ENCODE results near the gene UBE2E3. TPM values are rescaled to one million over a fixed set of nuclear protein-coding genes. Genes with fewer than 3 reads are reported as not detected.

UBE2E3 gene
- total and polyA plus RNA-seq, 9 donors = 105 to 161 (median 134) TPM

DNA sequence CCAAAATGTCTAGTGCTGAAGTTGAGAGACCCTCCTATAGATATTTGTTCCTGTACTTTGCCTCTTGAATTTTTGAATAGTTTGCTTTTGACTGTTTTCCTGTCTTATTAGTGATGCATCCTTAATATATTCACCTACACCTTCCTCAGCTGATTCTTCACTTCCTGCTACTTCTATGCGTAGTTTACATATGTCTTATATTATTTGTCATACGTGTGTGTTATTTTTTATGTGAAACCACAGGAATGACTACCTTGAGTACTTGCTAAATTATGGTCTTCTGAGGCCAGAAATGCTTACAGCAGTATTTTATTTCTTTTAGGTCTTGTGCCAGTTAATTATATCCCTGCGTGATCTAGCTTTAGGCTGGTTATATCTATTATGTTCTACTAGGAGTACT is 9.9 kb downstream of the UBE2E3 start:
- WGBS (ENCODE audit: insufficient coverage) = no CpG with 5 or more reads among the region's 3 CpGs
- Histone ChIP-seq H3K36me3 (ENCODE audit: control insufficient read depth, insufficient read depth, low read length) (peaks cover 2% of the 10 kb centered on the region), H3K4me3 (ENCODE audit: low read length) (no peak overlapping the region), H3K9me3 (replicated peaks; ENCODE audit: control insufficient read depth, low read depth, low read length) (no peaks in the 10 kb centered on the region), H3K27me3 (ENCODE audit: control insufficient read depth, insufficient read depth, low read length) (no peaks in the 10 kb centered on the region), H3K27ac (ENCODE audit: low read length) (no peak overlapping the region), H3K4me1 (ENCODE audit: control insufficient read depth, insufficient read depth, low read length) (no peaks in the 10 kb centered on the region)
- DNase-seq = no peak

GRCh38 chr2:180990794-180991193 is 10.4 kb downstream of the UBE2E3 start:
- Histone ChIP-seq H3K27ac (ENCODE audit: low read length) (no peak overlapping the region), H3K36me3 (ENCODE audit: control insufficient read depth, insufficient read depth, low read length) (peaks cover 2% of the 10 kb centered on the region), H3K4me3 (ENCODE audit: low read length) (no peak overlapping the region), H3K27me3 (ENCODE audit: control insufficient read depth, insufficient read depth, low read length) (no peaks in the 10 kb centered on the region), H3K9me3 (replicated peaks; ENCODE audit: control insufficient read depth, low read depth, low read length) (no peaks in the 10 kb centered on the region), H3K4me1 (ENCODE audit: control insufficient read depth, insufficient read depth, low read length) (no peaks in the 10 kb centered on the region)
- DNase-seq = no peak
- no CpG with 5 or more reads among the region's 1 CpG for WGBS (ENCODE audit: insufficient coverage)

DNA sequence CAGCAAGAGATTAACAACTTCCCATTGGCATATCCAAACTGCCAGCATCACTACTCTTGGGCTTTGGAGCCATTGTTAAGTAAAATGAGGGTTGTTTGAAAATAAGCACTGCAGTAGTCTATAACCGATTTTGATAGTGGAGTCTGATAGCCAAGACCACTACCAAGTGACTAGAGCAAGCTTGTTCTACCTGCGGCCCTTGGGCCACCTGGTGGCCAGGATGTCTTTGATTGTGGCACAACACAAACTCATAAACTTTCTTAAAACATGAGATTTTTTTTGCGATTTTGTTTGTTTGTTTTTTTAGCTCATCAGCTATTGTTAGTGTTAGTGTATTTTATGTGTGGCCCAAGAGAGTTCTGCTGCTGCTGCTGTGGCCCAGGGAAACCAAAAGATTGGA is 11.0 kb downstream of the UBE2E3 start:
- no peak overlapping the region for H3K4me3 ChIP-seq (ENCODE audit: low read length)
- WGBS (ENCODE audit: insufficient coverage) = no CpG with 5 or more reads among the region's 3 CpGs
- H3K9me3 ChIP-seq (replicated peaks; ENCODE audit: control insufficient read depth, low read depth, low read length) = no peaks in the 10 kb centered on the region
- DNase-seq = no peak
- no peak overlapping the region for H3K27ac ChIP-seq (ENCODE audit: low read length)
- H3K27me3 ChIP-seq (ENCODE audit: control insufficient read depth, insufficient read depth, low read length) = no peaks in the 10 kb centered on the region
- H3K36me3 ChIP-seq (ENCODE audit: control insufficient read depth, insufficient read depth, low read length) = peaks cover 2% of the 10 kb centered on the region
- no peaks in the 10 kb centered on the region for H3K4me1 ChIP-seq (ENCODE audit: control insufficient read depth, insufficient read depth, low read length)

- Histone ChIP-seq H3K9me3 (replicated peaks; ENCODE audit: control insufficient read depth, low read depth, low read length) (no peaks in the 10 kb centered on the region), H3K27me3 (ENCODE audit: control insufficient read depth, insufficient read depth, low read length) (no peaks in the 10 kb centered on the region), H3K27ac (ENCODE audit: low read length) (no peak overlapping the region), H3K36me3 (ENCODE audit: control insufficient read depth, insufficient read depth, low read length) (peaks cover 2% of the 10 kb centered on the region), H3K4me1 (ENCODE audit: control insufficient read depth, insufficient read depth, low read length) (no peaks in the 10 kb centered on the region), H3K4me3 (ENCODE audit: low read length) (no peak overlapping the region)
- WGBS (ENCODE audit: insufficient coverage) = 79% methylated on average over 2 of the region's 4 CpGs
- DNase-seq = no peak
These were observed 11.4 kb downstream of the UBE2E3 start for GRCh38 chr2:180991820-180992219.

DNA sequence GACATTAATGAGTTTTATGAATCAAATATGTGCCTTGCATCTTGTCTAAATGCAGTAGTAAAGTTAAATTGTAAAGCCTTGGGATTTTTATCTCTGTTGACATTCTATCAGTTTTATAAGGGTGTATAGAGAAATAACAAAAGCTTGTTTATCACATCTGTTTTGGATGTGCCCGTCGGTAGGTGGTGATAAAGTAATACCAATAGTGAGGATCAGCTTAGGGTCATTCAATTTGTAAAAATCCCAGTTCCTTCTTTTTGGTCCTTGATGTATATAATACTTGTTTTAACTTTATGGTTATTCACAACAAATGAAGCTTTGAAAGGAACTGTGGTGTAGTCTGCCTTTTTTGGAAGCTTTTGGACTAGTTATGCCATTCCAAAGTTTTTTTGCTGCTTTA is 12.6 kb downstream of the UBE2E3 start:
- DNase-seq = no peak
- Histone ChIP-seq H3K27ac (ENCODE audit: low read length) (no peak overlapping the region), H3K9me3 (replicated peaks; ENCODE audit: control insufficient read depth, low read depth, low read length) (no peaks in the 10 kb centered on the region), H3K4me1 (ENCODE audit: control insufficient read depth, insufficient read depth, low read length) (no peaks in the 10 kb centered on the region), H3K36me3 (ENCODE audit: control insufficient read depth, insufficient read depth, low read length) (peaks cover 2% of the 10 kb centered on the region), H3K27me3 (ENCODE audit: control insufficient read depth, insufficient read depth, low read length) (no peaks in the 10 kb centered on the region), H3K4me3 (ENCODE audit: low read length) (no peak overlapping the region)
- WGBS (ENCODE audit: insufficient coverage) = no CpG with 5 or more reads among the region's 2 CpGs

DNA sequence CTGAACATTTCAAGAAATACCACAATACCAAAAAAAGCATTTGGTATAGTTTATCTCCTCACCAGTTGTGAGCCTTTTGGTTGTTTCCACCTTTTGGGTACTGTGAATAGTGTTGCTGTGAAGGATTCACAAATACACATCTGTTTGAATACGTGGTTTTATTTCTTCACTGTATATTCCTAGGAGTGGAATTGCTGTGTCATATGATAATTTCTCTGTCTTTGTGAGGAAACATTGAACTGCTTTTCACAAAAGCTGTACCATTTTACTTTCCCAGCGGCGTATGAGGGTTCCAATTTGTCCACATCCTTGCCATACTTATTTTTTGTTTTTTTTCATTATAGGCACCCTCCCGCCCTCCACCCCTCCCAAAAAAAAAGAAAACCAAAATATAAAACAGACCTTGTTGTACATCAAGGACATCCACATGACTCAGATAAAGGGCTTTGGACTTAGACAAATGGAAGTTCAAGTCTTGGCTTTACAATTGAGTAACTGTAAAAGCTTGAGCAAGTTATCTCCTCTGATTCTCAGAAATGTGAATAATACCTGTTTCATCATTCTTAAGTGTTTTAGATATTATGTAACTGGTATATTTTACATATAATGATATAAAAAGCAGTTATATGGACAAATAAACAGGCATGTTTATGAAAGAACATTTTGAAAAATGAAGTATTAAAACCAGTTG is 19.0 kb downstream of the UBE2E3 start:
- Histone ChIP-seq H3K27me3 (ENCODE audit: control insufficient read depth, insufficient read depth, low read length) (no peaks in the 10 kb centered on the region), H3K9me3 (replicated peaks; ENCODE audit: control insufficient read depth, low read depth, low read length) (no peaks in the 10 kb centered on the region), H3K4me3 (ENCODE audit: low read length) (no peak overlapping the region), H3K27ac (ENCODE audit: low read length) (no peak overlapping the region), H3K36me3 (ENCODE audit: control insufficient read depth, insufficient read depth, low read length) (no peaks in the 10 kb centered on the region), H3K4me1 (ENCODE audit: control insufficient read depth, insufficient read depth, low read length) (no peaks in the 10 kb centered on the region)
- no peak for DNase-seq
- no CpG with 5 or more reads among the region's 4 CpGs for WGBS (ENCODE audit: insufficient coverage)

DNA sequence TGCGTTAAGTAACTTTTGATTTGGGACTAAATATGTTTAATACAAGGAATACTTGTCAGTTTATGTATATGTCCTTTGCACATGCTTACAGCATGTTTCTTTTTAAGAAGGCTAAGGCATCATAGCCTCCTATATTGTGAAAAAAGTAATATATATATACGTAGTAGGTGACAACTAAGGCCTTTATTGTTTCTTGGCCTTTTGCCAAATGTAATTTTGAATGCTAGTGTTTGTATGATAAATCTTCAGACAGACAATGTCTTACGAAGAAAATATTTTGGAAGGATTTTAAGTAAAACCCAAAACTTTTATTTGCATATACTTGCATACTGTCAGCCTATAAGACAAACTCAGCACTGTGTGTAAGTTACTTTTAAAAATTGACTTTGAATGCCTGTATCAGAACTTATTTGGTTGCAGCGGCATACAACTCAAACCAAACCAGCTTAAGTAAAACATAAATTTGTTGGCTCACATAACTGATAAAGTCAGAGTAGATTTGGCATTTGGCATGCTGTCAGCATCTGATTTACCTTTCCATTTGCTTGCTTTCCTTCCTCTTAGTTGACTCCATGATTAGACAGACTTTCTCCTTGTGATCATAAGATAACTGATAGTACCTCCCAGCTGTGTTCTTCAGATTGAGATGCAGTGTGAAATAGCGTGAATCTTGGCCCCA is 24.4 kb downstream of the UBE2E3 start:
- WGBS (ENCODE audit: insufficient coverage) = no CpG with 5 or more reads among the region's 5 CpGs
- H3K4me3 ChIP-seq (ENCODE audit: low read length) = no peak overlapping the region
- no peaks in the 10 kb centered on the region for H3K36me3 ChIP-seq (ENCODE audit: control insufficient read depth, insufficient read depth, low read length)
- H3K27ac ChIP-seq (ENCODE audit: low read length) = no peak overlapping the region
- H3K27me3 ChIP-seq (ENCODE audit: control insufficient read depth, insufficient read depth, low read length) = no peaks in the 10 kb centered on the region
- no peaks in the 10 kb centered on the region for H3K9me3 ChIP-seq (replicated peaks; ENCODE audit: control insufficient read depth, low read depth, low read length)
- H3K4me1 ChIP-seq (ENCODE audit: control insufficient read depth, insufficient read depth, low read length) = no peaks in the 10 kb centered on the region
- no peak for DNase-seq

DNA sequence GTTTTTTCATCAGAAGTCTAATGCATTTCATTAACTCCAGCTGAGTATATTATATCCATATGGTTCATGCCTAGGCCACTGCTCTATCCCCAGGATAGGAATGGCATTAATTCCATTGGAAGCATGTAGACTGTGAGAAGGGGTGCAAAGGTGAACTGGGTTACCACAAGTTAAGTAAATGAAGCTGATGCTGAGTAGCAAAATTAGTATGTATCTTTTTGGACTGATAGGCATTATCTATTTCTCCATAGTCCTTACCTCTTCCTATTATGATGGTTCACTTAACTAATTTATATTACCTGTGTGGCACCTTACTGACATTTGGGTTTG is 24.9 kb downstream of the UBE2E3 start:
- Histone ChIP-seq H3K36me3 (ENCODE audit: control insufficient read depth, insufficient read depth, low read length) (no peaks in the 10 kb centered on the region), H3K9me3 (replicated peaks; ENCODE audit: control insufficient read depth, low read depth, low read length) (no peaks in the 10 kb centered on the region), H3K27me3 (ENCODE audit: control insufficient read depth, insufficient read depth, low read length) (no peaks in the 10 kb centered on the region), H3K4me3 (ENCODE audit: low read length) (no peak overlapping the region), H3K27ac (ENCODE audit: low read length) (no peak overlapping the region), H3K4me1 (ENCODE audit: control insufficient read depth, insufficient read depth, low read length) (no peaks in the 10 kb centered on the region)
- no peak for DNase-seq

- 83% methylated on average over 1 of the region's 1 CpG for WGBS (ENCODE audit: insufficient coverage)
- H3K27ac ChIP-seq (ENCODE audit: low read length) = no peak overlapping the region
- H3K27me3 ChIP-seq (ENCODE audit: control insufficient read depth, insufficient read depth, low read length) = no peaks in the 10 kb centered on the region
- H3K36me3 ChIP-seq (ENCODE audit: control insufficient read depth, insufficient read depth, low read length) = no peaks in the 10 kb centered on the region
- H3K4me3 ChIP-seq (ENCODE audit: low read length) = no peak overlapping the region
- no peak for DNase-seq
- H3K9me3 ChIP-seq (replicated peaks; ENCODE audit: control insufficient read depth, low read depth, low read length) = no peaks in the 10 kb centered on the region
- no peaks in the 10 kb centered on the region for H3K4me1 ChIP-seq (ENCODE audit: control insufficient read depth, insufficient read depth, low read length)
These were observed 25.4 kb downstream of the UBE2E3 start for GRCh38 chr2:181005809-181006208.

- Histone ChIP-seq H3K4me3 (ENCODE audit: low read length) (no peak overlapping the region), H3K27ac (ENCODE audit: low read length) (no peak overlapping the region), H3K27me3 (ENCODE audit: control insufficient read depth, insufficient read depth, low read length) (no peaks in the 10 kb centered on the region), H3K36me3 (ENCODE audit: control insufficient read depth, insufficient read depth, low read length) (no peaks in the 10 kb centered on the region), H3K9me3 (replicated peaks; ENCODE audit: control insufficient read depth, low read depth, low read length) (no peaks in the 10 kb centered on the region), H3K4me1 (ENCODE audit: control insufficient read depth, insufficient read depth, low read length) (no peaks in the 10 kb centered on the region)
- no peak for DNase-seq
- no CpG with 5 or more reads among the region's 4 CpGs for whole genome bisulfite sequencing (ENCODE audit: insufficient coverage)
These were observed 26.9 kb downstream of the UBE2E3 start for GRCh38 chr2:181007086-181007837.
